Spleen (tissue), 7 donors: Measurements from ENCODE around the gene TSPYL4.

Source experiments
- POLR2A ChIP-seq, 3 donors: fragments of 450-650 bp; IDR thresholded peaks; one replicate each; pipeline ENCODE4 v1.5.1; 2017; ENCODE audit warnings: antibody characterized with exemption in 3 of 3, mild to moderate bottlenecking in 1 of 3
- TF ChIP-seq, protein P1 (sequence below), 11 experiments: fragments of 200-600 bp in 7 of 11; fragments of 450-650 bp in 4 of 11; sonication (generic) in 4 of 11; IDR thresholded peaks in 8 of 11; conservative IDR thresholded peaks in 3 of 11; 1 replicate in 7 of 11; 2 replicates in 4 of 11; pipeline versions ENCODE4 v1.4.0 to v1.8.0; 2016 to 2021; ENCODE audit warnings: antibody characterized with exemption in 11 of 11, inconsistent platforms in 4 of 11, mild to moderate bottlenecking in 1 of 11
- donor health status: DM: no; HTN: no; CAD: no; lungs with moderate emphysema.
- donor health status: DM: no; HTN: no; CAD: no.
- donor health status: DM: no; HTN: no; CAD: no.

DNA sequence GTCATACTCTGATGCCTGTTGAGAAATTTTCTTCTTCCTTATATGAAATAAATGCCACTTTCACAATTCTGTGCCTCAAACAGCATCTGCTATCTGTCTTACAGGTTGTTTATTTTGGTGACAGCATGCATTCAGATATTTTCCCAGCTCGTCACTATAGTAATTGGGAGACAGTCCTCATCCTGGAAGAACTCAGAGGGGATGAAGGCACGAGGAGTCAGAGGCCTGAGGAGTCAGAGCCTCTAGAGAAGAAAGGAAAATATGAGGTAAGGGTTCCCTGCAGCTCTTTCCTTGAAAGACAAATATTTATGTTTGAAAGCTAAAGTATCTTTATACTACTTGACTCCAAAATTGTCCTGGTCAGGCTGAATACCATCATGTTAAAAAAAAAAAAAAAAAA lies 15.8 kb downstream of the TSPYL4 start:
- TF ChIP-seq, protein P1, sequence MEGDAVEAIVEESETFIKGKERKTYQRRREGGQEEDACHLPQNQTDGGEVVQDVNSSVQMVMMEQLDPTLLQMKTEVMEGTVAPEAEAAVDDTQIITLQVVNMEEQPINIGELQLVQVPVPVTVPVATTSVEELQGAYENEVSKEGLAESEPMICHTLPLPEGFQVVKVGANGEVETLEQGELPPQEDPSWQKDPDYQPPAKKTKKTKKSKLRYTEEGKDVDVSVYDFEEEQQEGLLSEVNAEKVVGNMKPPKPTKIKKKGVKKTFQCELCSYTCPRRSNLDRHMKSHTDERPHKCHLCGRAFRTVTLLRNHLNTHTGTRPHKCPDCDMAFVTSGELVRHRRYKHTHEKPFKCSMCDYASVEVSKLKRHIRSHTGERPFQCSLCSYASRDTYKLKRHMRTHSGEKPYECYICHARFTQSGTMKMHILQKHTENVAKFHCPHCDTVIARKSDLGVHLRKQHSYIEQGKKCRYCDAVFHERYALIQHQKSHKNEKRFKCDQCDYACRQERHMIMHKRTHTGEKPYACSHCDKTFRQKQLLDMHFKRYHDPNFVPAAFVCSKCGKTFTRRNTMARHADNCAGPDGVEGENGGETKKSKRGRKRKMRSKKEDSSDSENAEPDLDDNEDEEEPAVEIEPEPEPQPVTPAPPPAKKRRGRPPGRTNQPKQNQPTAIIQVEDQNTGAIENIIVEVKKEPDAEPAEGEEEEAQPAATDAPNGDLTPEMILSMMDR (IDR thresholded peaks at IDR 0.05 in 8 of 11, conservative IDR thresholded peaks at IDR 0.05 in 3 of 11) = no peak
- no peak for TF ChIP-seq POLR2A (IDR thresholded peaks at IDR 0.05)
